Panc1 (cell line): Measurements from ENCODE around the gene CPNE4. TPM values are rescaled to one million over a fixed set of nuclear protein-coding genes. Genes with fewer than 3 reads are reported as not detected.

Source experiments
- ATAC-seq: fragments of 200-7000 bp; cut with Tn5 transposase; 2 replicates; pipeline ENCODE4 v1.9.1; 2020; ENCODE audit warnings: mild to moderate bottlenecking, moderate library complexity
- Bru-seq: library from RNA; stranded (reverse); fragments of 400-500 nt; gene quantifications from one replicate; lab custom pipeline; 2021; lab: Mats Ljungman, UMichigan
- BruChase-seq, 2 experiments: library from RNA; stranded (reverse); fragments of 400-500 nt; gene quantifications; one replicate each; lab custom pipeline; 2021; lab: Mats Ljungman, UMichigan
- BruUV-seq: library from RNA; stranded (reverse); fragments of 400-500 nt; replicated peaks from 2 replicates; lab custom pipeline; 2021; lab: Mats Ljungman, UMichigan
- CTCF ChIA-PET: fragments of 300-600 bp; sonication (Branson Sonifier 250); formaldehyde crosslinking; loops from one replicate; lab custom pipeline; 2022; ENCODE audit warnings: antibody characterized with exemption; lab: Charles Lee
- POLR2A ChIA-PET: fragments of 300-600 bp; sonication (Branson Sonifier 250); formaldehyde crosslinking; loops from one replicate; lab custom pipeline; 2022; ENCODE audit warnings: antibody characterized with exemption; lab: Charles Lee
- DNase-seq: peaks from one replicate; pipeline ENCODE4 v3.0.0-alpha.2; 2010; ENCODE audit warnings: low read depth, low spot score
- H3K27ac ChIP-seq: 2 replicates; pipeline ENCODE4 v1.5.1; 2011; ENCODE audit warnings: mild to moderate bottlenecking, low read length, inconsistent platforms
- H3K27me3 ChIP-seq: fragments of 200-500 bp; sonication (Bioruptor generic); 2 replicates; pipeline ENCODE4 v1.6.0; 2014; ENCODE audit warnings: low read length, inconsistent platforms; ENCODE audit not compliant: control insufficient read depth, insufficient read depth
- H3K36me3 ChIP-seq: fragments of 200-500 bp; sonication (Bioruptor generic); 2 replicates; pipeline ENCODE4 v1.5.1; 2014; ENCODE audit warnings: inconsistent platforms, mild to moderate bottlenecking, low read length, moderate library complexity; ENCODE audit not compliant: control insufficient read depth, insufficient read depth
- H3K4me1 ChIP-seq: 2 replicates; pipeline ENCODE4 v1.5.1; 2011; ENCODE audit warnings: inconsistent platforms, mild to moderate bottlenecking, low read length, moderate library complexity; ENCODE audit not compliant: control insufficient read depth, insufficient read depth
- H3K4me3 ChIP-seq, 2 experiments: 2 replicates each; pipeline ENCODE4 v1.5.1; 2011 to 2012; ENCODE audit warnings: low read depth in 2 of 2, low read length in 2 of 2, mild to moderate bottlenecking in 2 of 2, inconsistent platforms in 1 of 2, moderate library complexity in 1 of 2
- H3K9me3 ChIP-seq: fragments of 200-500 bp; sonication (Bioruptor generic); 2 replicates; pipeline ENCODE4 v1.5.1; 2014; ENCODE audit warnings: low read depth, mild to moderate bottlenecking, inconsistent platforms, low read length, moderate library complexity; ENCODE audit not compliant: control insufficient read depth, insufficient read depth
- POLR2AphosphoS5 ChIP-seq: IDR thresholded peaks from 2 replicates; pipeline ENCODE4 v1.6.1; 2012; ENCODE audit warnings: mild to moderate bottlenecking, low read depth, low read length, moderate library complexity
- SIN3A ChIP-seq: IDR thresholded peaks from 2 replicates; pipeline ENCODE4 v1.6.1; 2012; ENCODE audit warnings: low read depth, mild to moderate bottlenecking, low read length, moderate library complexity, borderline replicate concordance; ENCODE audit not compliant: insufficient read depth
- TCF7L2 ChIP-seq: IDR thresholded peaks from 2 replicates; pipeline ENCODE4 v1.6.1; 2011; ENCODE audit warnings: mild to moderate bottlenecking, low read depth, low read length, inconsistent platforms
- in situ Hi-C: cut with HindIII; loops from 2 replicates; pipeline ENCODE4 v1.10.0; 2016; ENCODE audit warnings: low sequenced_read_pairs, low pct_unique_long_range_greater_than_20kb
- intact Hi-C: fragments of 100-400 bp; cut with micrococcal nuclease; formaldehyde crosslinking; loops from one replicate; pipeline ENCODE4 v1.10.0; 2022; ENCODE audit not compliant: unreplicated experiment
- long read RNA-seq: library from polyadenylated mRNA; unstranded; transcript quantifications from one replicate; pipeline ENCODE4 v2.0.0, GENCODE V29; 2021; ENCODE audit not compliant: unreplicated experiment
- polyA plus RNA-seq: library from polyadenylated mRNA; unstranded; fragments of >200 nt; gene quantifications from one replicate; pipeline ENCODE4 v1.2.1, GENCODE V29; 2012; ENCODE audit warnings: missing spikeins; ENCODE audit not compliant: insufficient read length
- total RNA-seq: library from RNA; stranded (reverse); gene quantifications from one replicate; pipeline ENCODE4 v1.2.1, GENCODE V29; 2021; ENCODE audit not compliant: unreplicated experiment
- TF ChIP-seq, protein P1 (sequence below), 2 experiments: IDR thresholded peaks; 2 replicates each; pipeline ENCODE4 v1.6.1; 2011 to 2012; ENCODE audit warnings: low read depth in 2 of 2, control low read depth in 1 of 2, low read length in 1 of 2, mild to moderate bottlenecking in 1 of 2, moderate library complexity in 1 of 2; ENCODE audit not compliant: insufficient read depth in 1 of 2
- TF ChIP-seq, protein P2 (sequence below): fragments of 450-650 bp; IDR thresholded peaks from 2 replicates; pipeline ENCODE4 v1.5.1; 2017; ENCODE audit warnings: mild to moderate bottlenecking

The CPNE4 gene
- not detected for total RNA-seq
- polyA plus RNA-seq = not detected
- percentile 11 among the genes with signal in this experiment for Bru-seq, nascent RNA
- BruChase-seq, experiment 1, labeled RNA remaining after a 2-hour chase = percentile 10 among the genes with signal in this experiment
- BruChase-seq, experiment 2, labeled RNA remaining after a 6-hour chase = percentile 8 among the genes with signal in this experiment
- long read RNA-seq = 0 reads

DNA sequence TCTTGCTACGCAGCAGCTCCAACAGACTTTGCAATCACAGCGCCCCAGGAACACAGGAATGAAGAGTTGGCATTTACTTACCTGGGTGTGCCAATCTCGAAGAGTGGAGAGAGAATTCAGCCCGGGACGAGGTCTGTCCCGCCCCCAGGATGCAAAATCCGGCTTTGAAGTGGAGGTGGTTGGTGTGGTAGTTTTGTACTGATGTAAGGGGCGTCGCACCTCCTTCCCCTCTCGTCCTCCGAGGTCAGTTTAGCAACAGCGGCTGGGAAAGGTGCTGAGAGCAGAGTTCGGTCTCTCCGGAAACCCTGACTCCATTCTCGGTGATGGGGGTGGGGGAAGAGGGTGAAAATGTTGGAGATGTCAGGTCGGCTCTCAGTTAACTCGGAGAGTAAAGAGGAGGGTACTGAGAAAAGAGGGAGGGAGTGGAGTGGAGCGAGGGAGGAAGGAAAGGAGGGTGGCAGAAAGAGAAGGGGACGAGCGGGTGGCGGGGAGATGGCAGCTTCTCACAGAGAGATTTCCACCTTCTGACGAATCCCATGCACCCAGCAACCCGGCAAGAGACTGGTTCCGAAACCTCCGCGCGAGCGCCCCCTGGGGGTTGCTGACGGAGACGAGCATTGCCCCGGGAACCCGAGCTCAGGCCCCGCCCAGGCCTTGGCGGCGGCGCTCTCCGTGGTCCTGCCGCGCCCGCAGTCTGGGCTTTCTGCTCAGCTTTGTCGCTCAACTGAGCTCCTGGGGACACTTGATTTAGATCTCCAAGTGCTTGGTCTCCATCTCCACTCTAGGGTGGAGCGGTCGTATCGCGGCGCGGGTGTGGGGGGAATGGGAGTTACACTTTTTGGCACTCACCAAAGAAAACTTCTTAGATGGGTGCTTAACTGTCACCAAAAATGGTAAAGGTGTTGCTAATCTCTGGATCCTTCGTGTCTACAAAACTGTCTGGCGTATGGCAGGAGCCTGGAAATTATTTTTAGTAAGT lies at the start of gene CPNE4:
CPNE4 (minus strand) TSS at position 529 of the 979 bp plus-strand sequence.
- ChIA-PET CTCF (interaction anchor here (0.7 to 1.0 kb wide), 3 partner anchors 11 to 239 kb away, joined by 3 to 5 read pairs (median 3); no protein-coding TSS in a partner anchor), POLR2A (no interaction called here)
- no TSS peak for BruUV-seq
- Histone ChIP-seq H3K4me3 (peak within 1 kb of the TSS; percentile 25 to 49), H3K36me3 (no peaks in the 10 kb centered on the region), H3K9me3 (no peaks in the 10 kb centered on the region), H3K4me1 (0 out of 2 replicates have a peak, but pooled peaks cover 4% of the 10 kb centered on the region), H3K27me3 (peaks cover 44% of the 10 kb centered on the region), H3K27ac (no peak within 1 kb of the TSS)
- in situ Hi-C loops (no loop called here), intact Hi-C loops (loop anchor here (10.0 kb wide), 2 partner anchors 310 to 360 kb away; no protein-coding TSS in a partner anchor)
- TF ChIP-seq, protein P1, sequence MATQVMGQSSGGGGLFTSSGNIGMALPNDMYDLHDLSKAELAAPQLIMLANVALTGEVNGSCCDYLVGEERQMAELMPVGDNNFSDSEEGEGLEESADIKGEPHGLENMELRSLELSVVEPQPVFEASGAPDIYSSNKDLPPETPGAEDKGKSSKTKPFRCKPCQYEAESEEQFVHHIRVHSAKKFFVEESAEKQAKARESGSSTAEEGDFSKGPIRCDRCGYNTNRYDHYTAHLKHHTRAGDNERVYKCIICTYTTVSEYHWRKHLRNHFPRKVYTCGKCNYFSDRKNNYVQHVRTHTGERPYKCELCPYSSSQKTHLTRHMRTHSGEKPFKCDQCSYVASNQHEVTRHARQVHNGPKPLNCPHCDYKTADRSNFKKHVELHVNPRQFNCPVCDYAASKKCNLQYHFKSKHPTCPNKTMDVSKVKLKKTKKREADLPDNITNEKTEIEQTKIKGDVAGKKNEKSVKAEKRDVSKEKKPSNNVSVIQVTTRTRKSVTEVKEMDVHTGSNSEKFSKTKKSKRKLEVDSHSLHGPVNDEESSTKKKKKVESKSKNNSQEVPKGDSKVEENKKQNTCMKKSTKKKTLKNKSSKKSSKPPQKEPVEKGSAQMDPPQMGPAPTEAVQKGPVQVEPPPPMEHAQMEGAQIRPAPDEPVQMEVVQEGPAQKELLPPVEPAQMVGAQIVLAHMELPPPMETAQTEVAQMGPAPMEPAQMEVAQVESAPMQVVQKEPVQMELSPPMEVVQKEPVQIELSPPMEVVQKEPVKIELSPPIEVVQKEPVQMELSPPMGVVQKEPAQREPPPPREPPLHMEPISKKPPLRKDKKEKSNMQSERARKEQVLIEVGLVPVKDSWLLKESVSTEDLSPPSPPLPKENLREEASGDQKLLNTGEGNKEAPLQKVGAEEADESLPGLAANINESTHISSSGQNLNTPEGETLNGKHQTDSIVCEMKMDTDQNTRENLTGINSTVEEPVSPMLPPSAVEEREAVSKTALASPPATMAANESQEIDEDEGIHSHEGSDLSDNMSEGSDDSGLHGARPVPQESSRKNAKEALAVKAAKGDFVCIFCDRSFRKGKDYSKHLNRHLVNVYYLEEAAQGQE (IDR thresholded peaks at IDR 0.05; ENCODE audit: insufficient read depth in 1 of 2, low read depth in 2 of 2, low read length in 1 of 2) = peak; percentile 99
- TF ChIP-seq POLR2AphosphoS5 = no peak
- TF ChIP-seq, protein P2, sequence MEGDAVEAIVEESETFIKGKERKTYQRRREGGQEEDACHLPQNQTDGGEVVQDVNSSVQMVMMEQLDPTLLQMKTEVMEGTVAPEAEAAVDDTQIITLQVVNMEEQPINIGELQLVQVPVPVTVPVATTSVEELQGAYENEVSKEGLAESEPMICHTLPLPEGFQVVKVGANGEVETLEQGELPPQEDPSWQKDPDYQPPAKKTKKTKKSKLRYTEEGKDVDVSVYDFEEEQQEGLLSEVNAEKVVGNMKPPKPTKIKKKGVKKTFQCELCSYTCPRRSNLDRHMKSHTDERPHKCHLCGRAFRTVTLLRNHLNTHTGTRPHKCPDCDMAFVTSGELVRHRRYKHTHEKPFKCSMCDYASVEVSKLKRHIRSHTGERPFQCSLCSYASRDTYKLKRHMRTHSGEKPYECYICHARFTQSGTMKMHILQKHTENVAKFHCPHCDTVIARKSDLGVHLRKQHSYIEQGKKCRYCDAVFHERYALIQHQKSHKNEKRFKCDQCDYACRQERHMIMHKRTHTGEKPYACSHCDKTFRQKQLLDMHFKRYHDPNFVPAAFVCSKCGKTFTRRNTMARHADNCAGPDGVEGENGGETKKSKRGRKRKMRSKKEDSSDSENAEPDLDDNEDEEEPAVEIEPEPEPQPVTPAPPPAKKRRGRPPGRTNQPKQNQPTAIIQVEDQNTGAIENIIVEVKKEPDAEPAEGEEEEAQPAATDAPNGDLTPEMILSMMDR = peak; percentile 91
- DNase-seq (peak; percentile 20), ATAC-seq (peak; percentile 97)

DNA sequence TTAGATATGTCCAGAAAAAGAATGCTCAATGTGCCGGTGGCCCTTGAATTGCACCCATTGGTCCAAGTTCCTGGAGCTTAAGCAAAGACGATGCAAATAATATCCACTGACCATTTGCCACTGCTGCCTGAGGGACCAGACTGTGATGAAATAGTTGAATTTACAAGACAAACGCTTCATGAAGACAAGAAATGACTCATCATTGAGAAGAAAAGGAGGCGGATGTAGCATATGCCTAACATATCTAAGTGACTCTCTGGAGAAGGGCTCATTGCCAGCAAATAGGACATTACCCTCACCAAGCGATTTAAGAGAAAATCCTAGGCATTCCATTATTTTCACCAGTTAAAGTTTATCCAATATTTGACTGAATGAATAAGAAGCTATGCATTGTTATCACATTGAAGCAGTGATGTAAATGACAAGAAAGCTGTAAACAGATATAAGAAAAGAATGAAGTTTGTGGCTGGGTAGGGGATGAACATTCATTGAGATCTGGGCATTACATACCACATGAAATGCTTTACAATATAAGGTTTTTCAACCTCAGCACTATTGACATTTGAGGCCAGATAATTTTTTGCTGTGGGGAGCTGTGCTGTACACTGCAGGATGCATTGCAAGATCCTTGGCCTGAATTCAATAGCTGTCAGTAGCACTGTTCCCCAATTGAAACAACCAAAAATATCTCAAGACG lies 48.9 kb upstream of the CPNE4 start:
- ChIA-PET POLR2A (interaction anchor here (0.7 kb wide), 1 partner anchor 219 kb away, joined by 3 read pairs; no protein-coding TSS in a partner anchor), CTCF (no interaction called here)
- in situ Hi-C loops = no loop called here
- Histone ChIP-seq H3K4me1 (no peaks in the 10 kb centered on the region), H3K9me3 (no peaks in the 10 kb centered on the region), H3K36me3 (no peaks in the 10 kb centered on the region), H3K27ac (no peak overlapping the region), H3K27me3 (no peaks in the 10 kb centered on the region), H3K4me3 (no peak overlapping the region)
- intact Hi-C loops = no loop called here
- TF ChIP-seq POLR2AphosphoS5 (no peak), TCF7L2 (no peak), SIN3A (no peak)
- TF ChIP-seq, protein P1 (IDR thresholded peaks at IDR 0.05; ENCODE audit: insufficient read depth in 1 of 2, low read depth in 2 of 2, low read length in 1 of 2) = no peak
- TF ChIP-seq, protein P2 = no peak
- no TSS peak for BruUV-seq
- ATAC-seq (no peak), DNase-seq (no peak)
